Measurements from ENCODE around the gene RHBDL1.

- TF ChIP-seq POLR2AphosphoS5 (IDR thresholded peaks at IDR 0.05; ENCODE audit: low read depth, low read length): no peak
- TF ChIP-seq HDAC6 (IDR thresholded peaks at IDR 0.05; ENCODE audit: low read depth, low read length): no peak
- no peak for TF ChIP-seq EP300 (IDR thresholded peaks at IDR 0.05; ENCODE audit: borderline replicate concordance in 1 of 2, low read depth in 2 of 2, low read length in 2 of 2)
- TF ChIP-seq ZNF274 (IDR thresholded peaks at IDR 0.05; ENCODE audit: borderline replicate concordance, extremely low read depth, low read length): no peak
- TF ChIP-seq SP1 (IDR thresholded peaks at IDR 0.05; ENCODE audit: low read depth, low read length): no peak
- TF ChIP-seq, protein P1, sequence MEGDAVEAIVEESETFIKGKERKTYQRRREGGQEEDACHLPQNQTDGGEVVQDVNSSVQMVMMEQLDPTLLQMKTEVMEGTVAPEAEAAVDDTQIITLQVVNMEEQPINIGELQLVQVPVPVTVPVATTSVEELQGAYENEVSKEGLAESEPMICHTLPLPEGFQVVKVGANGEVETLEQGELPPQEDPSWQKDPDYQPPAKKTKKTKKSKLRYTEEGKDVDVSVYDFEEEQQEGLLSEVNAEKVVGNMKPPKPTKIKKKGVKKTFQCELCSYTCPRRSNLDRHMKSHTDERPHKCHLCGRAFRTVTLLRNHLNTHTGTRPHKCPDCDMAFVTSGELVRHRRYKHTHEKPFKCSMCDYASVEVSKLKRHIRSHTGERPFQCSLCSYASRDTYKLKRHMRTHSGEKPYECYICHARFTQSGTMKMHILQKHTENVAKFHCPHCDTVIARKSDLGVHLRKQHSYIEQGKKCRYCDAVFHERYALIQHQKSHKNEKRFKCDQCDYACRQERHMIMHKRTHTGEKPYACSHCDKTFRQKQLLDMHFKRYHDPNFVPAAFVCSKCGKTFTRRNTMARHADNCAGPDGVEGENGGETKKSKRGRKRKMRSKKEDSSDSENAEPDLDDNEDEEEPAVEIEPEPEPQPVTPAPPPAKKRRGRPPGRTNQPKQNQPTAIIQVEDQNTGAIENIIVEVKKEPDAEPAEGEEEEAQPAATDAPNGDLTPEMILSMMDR (IDR thresholded peaks at IDR 0.05; ENCODE audit: control extremely low read depth in 1 of 3, insufficient read depth in 1 of 3, low read depth in 1 of 3, low read length in 3 of 3): no peak
- TF ChIP-seq EZH2 (IDR thresholded peaks at IDR 0.05; ENCODE audit: low read depth, low read length, severe bottlenecking): no peak
- TF ChIP-seq CHD2 (IDR thresholded peaks at IDR 0.05; ENCODE audit: low read length): no peak
- TF ChIP-seq POLR2A (IDR thresholded peaks at IDR 0.05; ENCODE audit: control extremely low read depth in 1 of 2, low read depth in 2 of 2, low read length in 2 of 2): no peak
- TF ChIP-seq CEBPB (IDR thresholded peaks at IDR 0.05; ENCODE audit: low read depth, low read length): no peak
- TF ChIP-seq, protein P2, sequence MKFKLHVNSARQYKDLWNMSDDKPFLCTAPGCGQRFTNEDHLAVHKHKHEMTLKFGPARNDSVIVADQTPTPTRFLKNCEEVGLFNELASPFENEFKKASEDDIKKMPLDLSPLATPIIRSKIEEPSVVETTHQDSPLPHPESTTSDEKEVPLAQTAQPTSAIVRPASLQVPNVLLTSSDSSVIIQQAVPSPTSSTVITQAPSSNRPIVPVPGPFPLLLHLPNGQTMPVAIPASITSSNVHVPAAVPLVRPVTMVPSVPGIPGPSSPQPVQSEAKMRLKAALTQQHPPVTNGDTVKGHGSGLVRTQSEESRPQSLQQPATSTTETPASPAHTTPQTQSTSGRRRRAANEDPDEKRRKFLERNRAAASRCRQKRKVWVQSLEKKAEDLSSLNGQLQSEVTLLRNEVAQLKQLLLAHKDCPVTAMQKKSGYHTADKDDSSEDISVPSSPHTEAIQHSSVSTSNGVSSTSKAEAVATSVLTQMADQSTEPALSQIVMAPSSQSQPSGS (IDR thresholded peaks at IDR 0.05; ENCODE audit: low read length): no peak
- TF ChIP-seq JUND (IDR thresholded peaks at IDR 0.05; ENCODE audit: low read length): no peak
- TF ChIP-seq EGR1 (IDR thresholded peaks at IDR 0.05; ENCODE audit: borderline replicate concordance, low read depth, low read length): no peak
- no peak for TF ChIP-seq NRF1 (IDR thresholded peaks at IDR 0.05; ENCODE audit: low read depth, low read length)
These were observed 33.5 kb downstream of the RHBDL1 start for GRCh38 chr16:708959-709358.
